HepG2 (cell line): Measurements from ENCODE around the gene TDRD1. TPM values are rescaled to one million over a fixed set of nuclear protein-coding genes. Genes with fewer than 3 reads are reported as not detected.

Experiments used
- MAFK ChIP-seq, 2 experiments: IDR thresholded peaks in 1 of 2; conservative IDR thresholded peaks in 1 of 2; 2 replicates each; pipeline ENCODE4 v1.6.1; 2011; ENCODE audit warnings: improper control_type of control experiment in 2 of 2, low read length in 2 of 2
- SOX6 ChIP-seq, 2 experiments: fragments of 450-650 bp in 1 of 2; sonication (generic) in 1 of 2; formaldehyde crosslinking in 1 of 2; IDR thresholded peaks; 2 replicates each; pipeline versions ENCODE4 v1.4.0 to v1.6.1; 2017 to 2020; ENCODE audit warnings: antibody characterized with exemption in 1 of 2, mild to moderate bottlenecking in 1 of 2, missing genetic modification reagents in 1 of 2
- ZC3H4 ChIP-seq: sonication (generic); formaldehyde crosslinking; IDR thresholded peaks from 2 replicates; pipeline ENCODE4 v1.4.0; 2020; ENCODE audit warnings: missing genetic modification reagents, borderline replicate concordance
- polyA plus RNA-seq, 8 experiments: library from polyadenylated mRNA; depleted of rRNA in 3 of 8; stranded (reverse) in 7 of 8; unstranded in 1 of 8; fragments of >200 nt; fragmentation: Illumina TruSeq in 4 of 8; extraction: Trizol in 4 of 8; gene quantifications; 2 replicates each; pipeline versions ENCODE4 v1.2.1 to v1.2.3, GENCODE V29; 2011 to 2016; ENCODE audit warnings: low read depth in 4 of 8, missing spikeins in 1 of 8, mixed read lengths in 1 of 8; ENCODE audit not compliant: insufficient read depth in 1 of 8
- total RNA-seq, 5 experiments: library from RNA; depleted of rRNA; stranded (reverse); fragments of >200 nt; fragmentation: Illumina TruSeq; extraction: Trizol; gene quantifications; 2 replicates each; pipeline ENCODE4 v1.2.3, GENCODE V29; 2016; ENCODE audit warnings: low read depth in 1 of 5
- TF ChIP-seq, protein P1 (sequence below), 2 experiments: sonication (generic) in 1 of 2; formaldehyde crosslinking in 1 of 2; IDR thresholded peaks; 2 replicates each; pipeline versions ENCODE4 v1.4.0 to v1.6.1; 2016 to 2020; ENCODE audit warnings: borderline replicate concordance in 1 of 2, low read depth in 1 of 2, mild to moderate bottlenecking in 1 of 2, missing genetic modification reagents in 1 of 2
- TF ChIP-seq, protein P2 (sequence below): sonication (generic); formaldehyde crosslinking; IDR thresholded peaks from 2 replicates; pipeline ENCODE4 v1.8.0; 2022; ENCODE audit warnings: mild to moderate bottlenecking, missing genetic modification reagents; ENCODE audit not compliant: insufficient replicate concordance
- TF ChIP-seq, protein P3 (sequence below): IDR thresholded peaks from 2 replicates; pipeline ENCODE4 v1.6.1; 2012; ENCODE audit warnings: low read depth, low read length, improper control_type of control experiment

TDRD1 gene
- total and polyA plus RNA-seq, 2 of the 13 experiments (the other 11 are each of a cell fraction or from before 2014, with no cell fraction given), result not detected

DNA sequence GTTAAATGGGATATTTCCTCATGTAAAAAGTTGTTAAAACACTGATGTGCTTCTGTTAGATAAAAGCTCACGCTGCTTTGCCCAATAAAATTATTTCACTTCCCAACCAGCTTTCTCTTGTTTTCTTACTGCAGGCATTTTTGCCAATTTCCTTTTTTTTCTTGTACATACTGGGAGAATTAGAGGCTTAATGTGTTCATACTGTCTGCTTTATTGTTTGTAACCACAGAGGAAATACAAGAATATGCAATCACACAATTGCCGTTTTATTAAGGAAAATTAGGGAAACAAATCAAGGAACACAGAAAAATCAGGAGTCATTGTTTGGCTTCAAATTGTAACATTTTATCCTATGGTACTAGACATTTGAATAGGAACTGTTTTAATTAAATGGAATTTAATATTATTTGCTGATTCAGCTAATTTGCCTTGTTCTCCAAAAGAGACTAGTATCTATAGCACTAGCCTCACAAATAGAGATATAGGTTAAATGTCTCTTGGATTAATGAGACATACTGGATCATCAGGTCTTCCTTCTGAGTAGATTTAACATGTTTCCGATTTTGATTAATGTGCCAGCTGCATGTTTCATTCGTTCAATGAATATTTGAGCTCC is 53.5 kb downstream of the TDRD1 start (continued):
- TF ChIP-seq, protein P1, sequence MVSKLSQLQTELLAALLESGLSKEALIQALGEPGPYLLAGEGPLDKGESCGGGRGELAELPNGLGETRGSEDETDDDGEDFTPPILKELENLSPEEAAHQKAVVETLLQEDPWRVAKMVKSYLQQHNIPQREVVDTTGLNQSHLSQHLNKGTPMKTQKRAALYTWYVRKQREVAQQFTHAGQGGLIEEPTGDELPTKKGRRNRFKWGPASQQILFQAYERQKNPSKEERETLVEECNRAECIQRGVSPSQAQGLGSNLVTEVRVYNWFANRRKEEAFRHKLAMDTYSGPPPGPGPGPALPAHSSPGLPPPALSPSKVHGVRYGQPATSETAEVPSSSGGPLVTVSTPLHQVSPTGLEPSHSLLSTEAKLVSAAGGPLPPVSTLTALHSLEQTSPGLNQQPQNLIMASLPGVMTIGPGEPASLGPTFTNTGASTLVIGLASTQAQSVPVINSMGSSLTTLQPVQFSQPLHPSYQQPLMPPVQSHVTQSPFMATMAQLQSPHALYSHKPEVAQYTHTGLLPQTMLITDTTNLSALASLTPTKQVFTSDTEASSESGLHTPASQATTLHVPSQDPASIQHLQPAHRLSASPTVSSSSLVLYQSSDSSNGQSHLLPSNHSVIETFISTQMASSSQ (IDR thresholded peaks at IDR 0.05; ENCODE audit: low read depth), result no peak
- TF ChIP-seq, protein P1 (CRISPR knock-in tag; IDR thresholded peaks at IDR 0.05; ENCODE audit: borderline replicate concordance), result no peak
- TF ChIP-seq, protein P2, sequence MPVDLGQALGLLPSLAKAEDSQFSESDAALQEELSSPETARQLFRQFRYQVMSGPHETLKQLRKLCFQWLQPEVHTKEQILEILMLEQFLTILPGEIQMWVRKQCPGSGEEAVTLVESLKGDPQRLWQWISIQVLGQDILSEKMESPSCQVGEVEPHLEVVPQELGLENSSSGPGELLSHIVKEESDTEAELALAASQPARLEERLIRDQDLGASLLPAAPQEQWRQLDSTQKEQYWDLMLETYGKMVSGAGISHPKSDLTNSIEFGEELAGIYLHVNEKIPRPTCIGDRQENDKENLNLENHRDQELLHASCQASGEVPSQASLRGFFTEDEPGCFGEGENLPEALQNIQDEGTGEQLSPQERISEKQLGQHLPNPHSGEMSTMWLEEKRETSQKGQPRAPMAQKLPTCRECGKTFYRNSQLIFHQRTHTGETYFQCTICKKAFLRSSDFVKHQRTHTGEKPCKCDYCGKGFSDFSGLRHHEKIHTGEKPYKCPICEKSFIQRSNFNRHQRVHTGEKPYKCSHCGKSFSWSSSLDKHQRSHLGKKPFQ (CRISPR knock-in tag), result no peak
- TF ChIP-seq SOX6 (IDR thresholded peaks at IDR 0.05), result no peak
- no peak for TF ChIP-seq SOX6 (CRISPR knock-in tag; IDR thresholded peaks at IDR 0.05)
- no peak for TF ChIP-seq ZC3H4 (CRISPR knock-in tag)
- TF ChIP-seq, protein P3, sequence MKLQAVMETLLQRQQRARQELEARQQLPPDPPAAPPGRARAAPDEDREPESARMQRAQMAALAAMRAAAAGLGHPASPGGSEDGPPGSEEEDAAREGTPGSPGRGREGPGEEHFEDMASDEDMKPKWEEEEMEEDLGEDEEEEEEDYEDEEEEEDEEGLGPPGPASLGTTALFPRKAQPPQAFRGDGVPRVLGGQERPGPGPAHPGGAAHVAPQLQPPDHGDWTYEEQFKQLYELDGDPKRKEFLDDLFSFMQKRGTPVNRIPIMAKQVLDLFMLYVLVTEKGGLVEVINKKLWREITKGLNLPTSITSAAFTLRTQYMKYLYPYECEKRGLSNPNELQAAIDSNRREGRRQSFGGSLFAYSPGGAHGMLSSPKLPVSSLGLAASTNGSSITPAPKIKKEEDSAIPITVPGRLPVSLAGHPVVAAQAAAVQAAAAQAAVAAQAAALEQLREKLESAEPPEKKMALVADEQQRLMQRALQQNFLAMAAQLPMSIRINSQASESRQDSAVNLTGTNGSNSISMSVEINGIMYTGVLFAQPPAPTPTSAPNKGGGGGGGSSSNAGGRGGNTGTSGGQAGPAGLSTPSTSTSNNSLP, result no peak
- TF ChIP-seq MAFK (conservative IDR thresholded peaks at IDR 0.05 in 1 of 2, IDR thresholded peaks at IDR 0.05 in 1 of 2; ENCODE audit: low read length in 2 of 2), result peak; percentile 98 to 99
